ENCODE results near the gene WNK3. TPM values are rescaled to one million over a fixed set of nuclear protein-coding genes. Genes with fewer than 3 reads are reported as not detected.
A peak's percentile ranks its signal among the peaks of the same experiment; 100 is the strongest.

WNK3 gene
- polyA plus RNA-seq, 1 of the 3 experiments (the other 2 are of a cell fraction) = 0.54 TPM

DNA sequence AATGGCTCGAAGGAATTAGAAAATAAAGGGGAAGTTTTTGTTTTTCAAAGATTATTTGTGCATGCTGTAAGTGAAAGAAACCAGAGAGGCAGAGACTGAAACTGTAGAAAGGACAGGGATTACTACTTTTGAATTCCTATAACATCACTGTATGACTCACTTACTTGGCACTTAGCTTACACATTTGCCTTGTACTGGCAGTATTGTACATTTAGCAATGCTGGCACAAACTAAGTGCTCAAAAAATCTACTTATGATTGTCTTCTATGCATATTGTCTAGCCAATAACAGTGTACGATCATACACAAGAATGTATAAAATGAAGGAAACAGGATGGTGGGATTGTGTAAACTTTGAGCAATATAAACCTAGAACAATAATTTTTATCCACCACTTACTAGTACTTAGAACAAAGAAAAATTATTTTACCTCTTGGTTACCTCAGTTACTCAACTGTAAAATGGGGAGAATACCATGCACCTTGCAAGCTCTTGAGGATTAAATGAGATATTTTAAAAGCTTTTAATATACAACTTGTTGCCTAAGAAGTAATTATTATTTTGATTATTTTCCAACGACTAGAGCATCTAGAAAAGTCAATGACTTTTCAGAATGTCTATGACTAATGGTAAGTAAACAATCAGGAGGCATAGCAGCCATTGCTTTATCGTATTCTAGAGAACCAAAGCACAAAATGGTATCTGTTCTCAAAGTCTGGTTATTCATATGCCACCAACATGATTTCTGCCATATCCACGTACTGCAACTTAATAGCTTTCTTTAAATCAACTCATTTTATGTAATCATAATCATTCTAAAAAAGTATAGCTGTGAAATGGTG, 179.5 kb downstream of the WNK3 start:
- TF ChIP-seq JUND (IDR thresholded peaks at IDR 0.05) = peak; percentile 72
- TF ChIP-seq YY1 (IDR thresholded peaks at IDR 0.05; ENCODE audit: low read depth) = no peak
- TF ChIP-seq FOSL2 (IDR thresholded peaks at IDR 0.05; ENCODE audit: borderline replicate concordance, low read depth) = peak; percentile 68; the same call in 1 of the 2 replicates
- peak; percentile 50; the same call in 1 of the 2 replicates for TF ChIP-seq NFIC (IDR thresholded peaks at IDR 0.05; ENCODE audit: borderline replicate concordance)
- 0 out of 2 replicates have a peak, but pooled peaks have one; percentile 22 for TF ChIP-seq POLR2AphosphoS5 (IDR thresholded peaks at IDR 0.05; ENCODE audit: low read depth, low read length)
- TF ChIP-seq TCF12 (IDR thresholded peaks at IDR 0.05) = peak; percentile 54; the same call in 1 of the 2 replicates
- TF ChIP-seq RXRA (IDR thresholded peaks at IDR 0.05; ENCODE audit: borderline replicate concordance, low read depth) = no peak
- TF ChIP-seq, protein P1, sequence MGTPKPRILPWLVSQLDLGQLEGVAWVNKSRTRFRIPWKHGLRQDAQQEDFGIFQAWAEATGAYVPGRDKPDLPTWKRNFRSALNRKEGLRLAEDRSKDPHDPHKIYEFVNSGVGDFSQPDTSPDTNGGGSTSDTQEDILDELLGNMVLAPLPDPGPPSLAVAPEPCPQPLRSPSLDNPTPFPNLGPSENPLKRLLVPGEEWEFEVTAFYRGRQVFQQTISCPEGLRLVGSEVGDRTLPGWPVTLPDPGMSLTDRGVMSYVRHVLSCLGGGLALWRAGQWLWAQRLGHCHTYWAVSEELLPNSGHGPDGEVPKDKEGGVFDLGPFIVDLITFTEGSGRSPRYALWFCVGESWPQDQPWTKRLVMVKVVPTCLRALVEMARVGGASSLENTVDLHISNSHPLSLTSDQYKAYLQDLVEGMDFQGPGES (IDR thresholded peaks at IDR 0.05; ENCODE audit: low read depth, low read length) = no peak
- H3K79me2 ChIP-seq (ENCODE audit: insufficient read depth) = peaks cover 90% of the 10 kb centered on the region
- no peak for DNase-seq
- no peak overlapping the region for H2AFZ ChIP-seq (ENCODE audit: low read depth)
- peaks cover 0 to 5% of the 10 kb centered on the region in 2 experiments for H3K36me3 ChIP-seq (replicated peaks in 1 of 2; ENCODE audit: control insufficient read depth in 1 of 2, insufficient read depth in 2 of 2, low read length in 1 of 2)
- H3K4me2 ChIP-seq = peak overlapping the region; percentile 80
- H3K4me1 ChIP-seq (ENCODE audit: control insufficient read depth in 1 of 2, insufficient read depth in 2 of 2, low read depth in 1 of 2, low read length in 1 of 2) = peaks cover 0 to 6% of the 10 kb centered on the region in 2 experiments; a peak in 2 of 4 replicates
- H3K27me3 ChIP-seq (ENCODE audit: insufficient read depth) = no peaks in the 10 kb centered on the region
- WGBS (ENCODE audit: low lambda C conversion rate) = 21% methylated on average over 5 of the region's 5 CpGs
- H3K9me3 ChIP-seq = no peaks in the 10 kb centered on the region
- H3K9me2 ChIP-seq = no peaks in the 10 kb centered on the region
- ChIA-PET CTCF (no interaction called here), POLR2A (no interaction called here)
- peaks cover 9% of the 10 kb centered on the region; the same call in 1 of the 2 replicates for H4K20me1 ChIP-seq (ENCODE audit: insufficient read depth)
- 0 out of 2 replicates have a peak overlapping the region, but pooled peaks have one; percentile 3 for H3K9ac ChIP-seq
- peak overlapping the region in 1 of 2 experiments; percentile 36; a peak in 2 of 4 replicates for H3K4me3 ChIP-seq (ENCODE audit: low read depth in 2 of 2, low read length in 1 of 2)
- peaks cover 9% of the 10 kb centered on the region for H3F3A ChIP-seq (replicated peaks; ENCODE audit: insufficient read depth)
- H3K27ac ChIP-seq (ENCODE audit: low read depth in 2 of 2, low read length in 1 of 2) = peak overlapping the region in 1 of 2 experiments; percentile 72; a peak in 3 of 4 replicates

DNA sequence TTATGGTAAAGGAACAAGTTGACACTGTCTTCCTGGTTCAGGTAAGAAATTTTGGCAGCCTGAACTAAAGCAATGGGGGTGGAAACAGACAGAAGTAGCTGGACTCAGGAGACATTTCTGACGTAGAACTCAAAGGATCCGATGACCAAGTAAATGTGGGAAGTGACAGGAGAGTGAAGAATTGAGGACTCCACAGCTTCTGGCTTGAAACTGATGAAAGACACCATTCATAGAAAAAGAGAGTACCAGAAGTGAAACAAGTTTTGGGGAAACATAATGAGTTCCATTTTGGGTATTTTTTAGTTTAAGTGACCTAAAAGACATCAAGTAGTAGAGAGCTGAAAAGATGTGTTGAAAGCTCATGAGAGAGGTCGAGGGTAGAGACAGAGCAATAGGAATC, 180.5 kb downstream of the WNK3 start:
- Histone ChIP-seq H3K4me3 (ENCODE audit: low read depth in 2 of 2, low read length in 1 of 2) (no peak overlapping the region), H3K9me3 (no peaks in the 10 kb centered on the region), H3F3A (replicated peaks; ENCODE audit: insufficient read depth) (peaks cover 9% of the 10 kb centered on the region), H3K27ac (ENCODE audit: low read depth in 2 of 2, low read length in 1 of 2) (peak overlapping the region in 1 of 2 experiments; percentile 72; a peak in 3 of 4 replicates), H2AFZ (ENCODE audit: low read depth) (no peak overlapping the region), H3K9me2 (no peaks in the 10 kb centered on the region), H3K4me1 (ENCODE audit: control insufficient read depth in 1 of 2, insufficient read depth in 2 of 2, low read depth in 1 of 2, low read length in 1 of 2) (peaks cover 0 to 6% of the 10 kb centered on the region in 2 experiments; a peak in 2 of 4 replicates), H3K27me3 (ENCODE audit: insufficient read depth) (no peaks in the 10 kb centered on the region), H3K9ac (no peak overlapping the region), H4K20me1 (ENCODE audit: insufficient read depth) (peaks cover 9% of the 10 kb centered on the region; the same call in 1 of the 2 replicates), H3K36me3 (replicated peaks in 1 of 2; ENCODE audit: control insufficient read depth in 1 of 2, insufficient read depth in 2 of 2, low read length in 1 of 2) (peaks cover 0 to 5% of the 10 kb centered on the region in 2 experiments), H3K79me2 (ENCODE audit: insufficient read depth) (peaks cover 90% of the 10 kb centered on the region), H3K4me2 (peak overlapping the region; percentile 67)
- no peak for DNase-seq
- WGBS (ENCODE audit: low lambda C conversion rate) = 57% methylated on average over 3 of the region's 3 CpGs
- ChIA-PET POLR2A (interaction anchor here (1.1 kb wide), 1 partner anchor 180 kb away, joined by 3 read pairs; the partner anchor contains the start of gene WNK3), CTCF (no interaction called here)
- TF ChIP-seq YY1 (IDR thresholded peaks at IDR 0.05; ENCODE audit: low read depth) = no peak
- no peak for TF ChIP-seq CTCF (IDR thresholded peaks at IDR 0.05)
- TF ChIP-seq, protein P1 (IDR thresholded peaks at IDR 0.05; ENCODE audit: low read depth, low read length) = no peak
- TF ChIP-seq NRF1 (IDR thresholded peaks at IDR 0.05; ENCODE audit: low read depth, low read length) = no peak
- TF ChIP-seq, protein P2, sequence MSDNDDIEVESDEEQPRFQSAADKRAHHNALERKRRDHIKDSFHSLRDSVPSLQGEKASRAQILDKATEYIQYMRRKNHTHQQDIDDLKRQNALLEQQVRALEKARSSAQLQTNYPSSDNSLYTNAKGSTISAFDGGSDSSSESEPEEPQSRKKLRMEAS (IDR thresholded peaks at IDR 0.05; ENCODE audit: low read depth) = no peak
- TF ChIP-seq TCF12 (IDR thresholded peaks at IDR 0.05) = no peak
- no peak for TF ChIP-seq ELF1 (IDR thresholded peaks at IDR 0.05)
- TF ChIP-seq SIN3A (IDR thresholded peaks at IDR 0.05; ENCODE audit: borderline replicate concordance, low read depth, low read length) = no peak
- TF ChIP-seq RXRA (IDR thresholded peaks at IDR 0.05; ENCODE audit: borderline replicate concordance, low read depth) = no peak
- TF ChIP-seq GATA2 (CRISPR knock-in tag; IDR thresholded peaks at IDR 0.05) = no peak
- no peak for TF ChIP-seq RAD21 (IDR thresholded peaks at IDR 0.05; ENCODE audit: low read length)
